IMR-90 (cell line): ENCODE results near the gene MIER1. TPM values are rescaled to one million over a fixed set of nuclear protein-coding genes. Genes with fewer than 3 reads are reported as not detected.
A peak's percentile ranks its signal among the peaks of the same experiment; 100 is the strongest.

Experiments
- ATAC-seq: fragments of 200-7000 bp; cut with Tn5 transposase; 2 replicates; pipeline ENCODE4 v1.9.1; 2020; ENCODE audit warnings: low read depth, mild to moderate bottlenecking, moderate library complexity
- BruUV-seq: library from RNA; stranded (reverse); fragments of 400-500 nt; replicated peaks from 2 replicates; lab custom pipeline; 2021; lab: Mats Ljungman, UMichigan
- CTCF ChIA-PET: fragments of 300-600 bp; formaldehyde crosslinking; extraction: SDS; loops from one replicate; lab custom pipeline; 2021; ENCODE audit warnings: antibody characterized with exemption; lab: Yijun Ruan, JAX
- POLR2A ChIA-PET: fragments of 300-600 bp; sonication (Branson Sonifier 250); formaldehyde crosslinking; loops from one replicate; lab custom pipeline; 2022; ENCODE audit warnings: antibody characterized with exemption; ENCODE audit not compliant: unreplicated experiment; lab: Charles Lee
- DNase-seq: peaks from one replicate; pipeline ENCODE4 v3.0.0; 2013
- H2AFZ ChIP-seq: replicated peaks from 2 replicates; pipeline ENCODE3; 2013; ENCODE audit warnings: low read length, mild to moderate bottlenecking; ENCODE audit not compliant: poor library complexity
- H2AK5ac ChIP-seq: 2 replicates; pipeline ENCODE4 v1.6.1; 2013; ENCODE audit warnings: low read depth, low read length, inconsistent platforms
- H2AK9ac ChIP-seq: replicated peaks from 2 replicates; pipeline ENCODE3; 2013; ENCODE audit warnings: mild to moderate bottlenecking, low read depth, low read length, moderate library complexity; ENCODE audit not compliant: poor library complexity
- H2BK120ac ChIP-seq: 2 replicates; pipeline ENCODE4 v1.6.1; 2013; ENCODE audit warnings: low read depth, low read length, inconsistent platforms
- H2BK15ac ChIP-seq: 3 replicates; pipeline ENCODE4 v1.6.1; 2013; ENCODE audit warnings: low read depth, low read length, inconsistent platforms
- H2BK20ac ChIP-seq: 2 replicates; pipeline ENCODE4 v1.6.1; 2013; ENCODE audit warnings: low read depth, mild to moderate bottlenecking, inconsistent platforms, low read length, moderate library complexity
- H2BK5ac ChIP-seq: 2 replicates; pipeline ENCODE4 v1.6.1; 2013; ENCODE audit warnings: mild to moderate bottlenecking, low read depth, low read length, inconsistent platforms; ENCODE audit not compliant: poor library complexity, severe bottlenecking
- H3K14ac ChIP-seq: replicated peaks from 2 replicates; pipeline ENCODE4 v1.6.1; 2013; ENCODE audit warnings: low read depth, low read length, inconsistent platforms
- H3K18ac ChIP-seq: 2 replicates; pipeline ENCODE4 v1.6.1; 2013; ENCODE audit warnings: low read depth, low read length, control low read depth
- H3K23ac ChIP-seq: 2 replicates; pipeline ENCODE4 v1.6.1; 2013; ENCODE audit warnings: low read depth, low read length, inconsistent platforms
- H3K27ac ChIP-seq: 2 replicates; pipeline ENCODE4 v1.5.1; 2013; ENCODE audit warnings: mild to moderate bottlenecking, control low read depth, low read length; ENCODE audit not compliant: insufficient read depth
- H3K27me3 ChIP-seq: 2 replicates; pipeline ENCODE4 v1.6.1; 2013; ENCODE audit warnings: low read length; ENCODE audit not compliant: control insufficient read depth, insufficient read depth
- H3K36me3 ChIP-seq: 2 replicates; pipeline ENCODE4 v1.6.1; 2013; ENCODE audit warnings: low read length, mixed read lengths; ENCODE audit not compliant: control insufficient read depth, insufficient read depth
- H3K4ac ChIP-seq: 2 replicates; pipeline ENCODE4 v1.6.1; 2013; ENCODE audit warnings: low read depth, low read length, inconsistent platforms
- H3K4me1 ChIP-seq: 2 replicates; pipeline ENCODE4 v1.6.1; 2013; ENCODE audit warnings: low read length, mixed read lengths; ENCODE audit not compliant: control insufficient read depth, insufficient read depth
- H3K4me2 ChIP-seq: 2 replicates; pipeline ENCODE4 v1.6.1; 2013; ENCODE audit warnings: low read depth, mild to moderate bottlenecking, control low read depth, low read length, moderate library complexity
- H3K4me3 ChIP-seq: 2 replicates; pipeline ENCODE4 v1.5.1; 2013; ENCODE audit warnings: low read depth, mild to moderate bottlenecking, control low read depth, low read length, moderate library complexity; ENCODE audit not compliant: insufficient read depth
- H3K56ac ChIP-seq: 2 replicates; pipeline ENCODE4 v1.6.1; 2013; ENCODE audit warnings: low read length, inconsistent platforms; ENCODE audit not compliant: insufficient read depth; ENCODE audit errors: extremely low read depth
- H3K79me1 ChIP-seq, 2 experiments: 2 replicates each; pipeline ENCODE4 v1.6.1; 2013; ENCODE audit warnings: low read length in 2 of 2, inconsistent platforms in 1 of 2, low read depth in 1 of 2
- H3K9ac ChIP-seq: 2 replicates; pipeline ENCODE4 v1.6.1; 2013; ENCODE audit warnings: low read depth, low read length, control low read depth
- H3K9me1 ChIP-seq: 2 replicates; pipeline ENCODE4 v1.6.1; 2013; ENCODE audit warnings: low read length, inconsistent platforms; ENCODE audit not compliant: insufficient read depth
- H3K9me3 ChIP-seq: 2 replicates; pipeline ENCODE4 v1.6.1; 2013; ENCODE audit warnings: low read length; ENCODE audit not compliant: control insufficient read depth, insufficient read depth
- H4K20me1 ChIP-seq: 2 replicates; pipeline ENCODE4 v1.6.1; 2013; ENCODE audit warnings: low read length, inconsistent platforms; ENCODE audit not compliant: insufficient read depth
- H4K5ac ChIP-seq: 2 replicates; pipeline ENCODE4 v1.6.1; 2013; ENCODE audit warnings: mild to moderate bottlenecking, low read depth, low read length, control low read depth
- H4K8ac ChIP-seq, 2 experiments: 2 replicates each; pipeline ENCODE4 v1.6.1; 2013; ENCODE audit warnings: low read depth in 2 of 2, low read length in 2 of 2, control low read depth in 1 of 2, inconsistent platforms in 1 of 2
- H4K91ac ChIP-seq: 2 replicates; pipeline ENCODE4 v1.6.1; 2013; ENCODE audit warnings: low read depth, low read length, inconsistent platforms; ENCODE audit not compliant: insufficient read depth
- CEBPB ChIP-seq: IDR thresholded peaks from 2 replicates; pipeline ENCODE4 v1.6.1; 2012; ENCODE audit warnings: low read depth, low read length, improper control_type of control experiment
- CTCF ChIP-seq: conservative IDR thresholded peaks from 2 replicates; pipeline ENCODE4 v1.5.1; 2012; ENCODE audit warnings: mild to moderate bottlenecking, low read depth, low read length, improper control_type of control experiment
- MAFK ChIP-seq: IDR thresholded peaks from 2 replicates; pipeline ENCODE4 v1.6.1; 2012; ENCODE audit warnings: low read depth, low read length, improper control_type of control experiment
- MXI1 ChIP-seq: IDR thresholded peaks from 2 replicates; pipeline ENCODE4 v1.6.1; 2012; ENCODE audit warnings: low read depth, mild to moderate bottlenecking, low read length, moderate library complexity, borderline replicate concordance
- POLR2A ChIP-seq: IDR thresholded peaks from 2 replicates; pipeline ENCODE4 v1.6.1; 2012; ENCODE audit warnings: mild to moderate bottlenecking, low read depth, low read length
- RFX5 ChIP-seq: IDR thresholded peaks from 2 replicates; pipeline ENCODE4 v1.8.0; 2012; ENCODE audit warnings: low read depth, mild to moderate bottlenecking, low read length, moderate library complexity
- WGBS, 2 experiments: methylation state at CpG; one replicate each; pipeline versions ENCODE4 v1.1.5 to v1.1.7; 2013; ENCODE audit warnings: missing lambda C conversion rate in 2 of 2; ENCODE audit not compliant: insufficient read length in 1 of 2; ENCODE audit errors: extremely low coverage in 2 of 2; 5-methylcytosine and 5-hydroxymethylcytosine counted together
- dilution Hi-C: fragments of 300-500 bp; cut with HindIII; formaldehyde crosslinking; loops from one replicate; pipeline ENCODE4 v1.14.3; 2018; ENCODE audit warnings: low sequenced_read_pairs; ENCODE audit not compliant: unreplicated experiment
- in situ Hi-C: fragments of 300-500 bp; cut with MboI; formaldehyde crosslinking; loops from 3 replicates; pipeline ENCODE4 v1.14.3; 2019; ENCODE audit warnings: low sequenced_read_pairs, inconsistent platforms, mixed read lengths
- intact Hi-C: fragments of 100-400 bp; cut with micrococcal nuclease; formaldehyde crosslinking; loops from 2 replicates; pipeline ENCODE4 v1.10.0; 2022
- polyA plus RNA-seq, 3 experiments: library from polyadenylated mRNA; depleted of rRNA; stranded (reverse); fragments of >200 nt; gene quantifications; 2 replicates each; pipeline ENCODE4 v1.2.3, GENCODE V29; 2012; ENCODE audit warnings: low replicate concordance in 1 of 3
- total RNA-seq: library from RNA; depleted of rRNA; stranded (reverse); fragments of >200 nt; gene quantifications from 2 replicates; pipeline ENCODE4 v1.2.3, GENCODE V29; 2012
- TF ChIP-seq, protein P1 (sequence below): fragments of 150-350 bp; IDR thresholded peaks from 2 replicates; pipeline ENCODE4 v1.6.1; 2016; ENCODE audit warnings: low read depth, mild to moderate bottlenecking, low read length, moderate library complexity, borderline replicate concordance

The MIER1 gene
- total and polyA plus RNA-seq, 2 of the 4 experiments (the other 2 are of a cell fraction), result 5.0 to 11.5 TPM

- H4K5ac ChIP-seq, result no peak overlapping the region
- H3K4me2 ChIP-seq, result no peak overlapping the region
- no peak overlapping the region for H2AK9ac ChIP-seq
- H3K79me1 ChIP-seq, result peaks cover 19 to 43% of the 10 kb centered on the region in 2 experiments
- H3K4ac ChIP-seq, result no peak overlapping the region
- no peaks in the 10 kb centered on the region for H3K9me3 ChIP-seq
- H2BK5ac ChIP-seq, result peak overlapping the region; percentile 1
- H4K91ac ChIP-seq, result no peak overlapping the region
- H2BK15ac ChIP-seq, result no peak overlapping the region
- H3K36me3 ChIP-seq, result peaks cover 13% of the 10 kb centered on the region
- dilution Hi-C loops, result no loop called here
- H4K8ac ChIP-seq, result no peak overlapping the region
- H3K27me3 ChIP-seq, result no peaks in the 10 kb centered on the region
- no peak overlapping the region for H3K9ac ChIP-seq
- peaks cover 10% of the 10 kb centered on the region for H3K9me1 ChIP-seq
- peak overlapping the region; percentile 57; the same call in 1 of the 2 replicates for H2AK5ac ChIP-seq
- ChIA-PET POLR2A (no interaction called here), CTCF (interaction anchor here (0.6 kb wide), 1 partner anchor 32 kb away, joined by 3 read pairs; no protein-coding TSS in a partner anchor)
- no peak overlapping the region for H2AFZ ChIP-seq
- H4K20me1 ChIP-seq, result peaks cover 29% of the 10 kb centered on the region; the same call in 1 of the 2 replicates
- H3K4me3 ChIP-seq, result no peak overlapping the region
- H3K27ac ChIP-seq, result peak overlapping the region; percentile 14; the same call in 1 of the 2 replicates
- DNase-seq, result no peak
- TF ChIP-seq MXI1 (no peak), CTCF (no peak), CEBPB (no peak), MAFK (no peak), RFX5 (no peak), POLR2A (no peak)
- TF ChIP-seq, protein P1, sequence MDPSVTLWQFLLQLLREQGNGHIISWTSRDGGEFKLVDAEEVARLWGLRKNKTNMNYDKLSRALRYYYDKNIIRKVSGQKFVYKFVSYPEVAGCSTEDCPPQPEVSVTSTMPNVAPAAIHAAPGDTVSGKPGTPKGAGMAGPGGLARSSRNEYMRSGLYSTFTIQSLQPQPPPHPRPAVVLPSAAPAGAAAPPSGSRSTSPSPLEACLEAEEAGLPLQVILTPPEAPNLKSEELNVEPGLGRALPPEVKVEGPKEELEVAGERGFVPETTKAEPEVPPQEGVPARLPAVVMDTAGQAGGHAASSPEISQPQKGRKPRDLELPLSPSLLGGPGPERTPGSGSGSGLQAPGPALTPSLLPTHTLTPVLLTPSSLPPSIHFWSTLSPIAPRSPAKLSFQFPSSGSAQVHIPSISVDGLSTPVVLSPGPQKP, result no peak
- H3K4me1 ChIP-seq, result peaks cover 9% of the 10 kb centered on the region
- in situ Hi-C loops, result loop anchor here (25.0 kb wide), 2 partner anchors 408 to 1133 kb away; partner anchors contain the start of gene SGIP1
- no CpG with 5 or more reads among the region's 3 CpGs for whole genome bisulfite sequencing, 2 experiments
- H2BK120ac ChIP-seq, result no peak overlapping the region
- no peak overlapping the region for H3K18ac ChIP-seq
- no peak for ATAC-seq
- no TSS peak for BruUV-seq
- H3K23ac ChIP-seq, result no peak overlapping the region
- H3K14ac ChIP-seq, result no peak overlapping the region
- H2BK20ac ChIP-seq, result no peak overlapping the region
- intact Hi-C loops, result no loop called here
- no peak overlapping the region for H3K56ac ChIP-seq
Observed at GRCh38 chr1:66945316-66945715, 20.5 kb downstream of the MIER1 start.
